HuH-7 (cell line): ENCODE results near the gene PPP1R14B.
A peak's percentile ranks its signal among the peaks of the same experiment; 100 is the strongest.

Source experiments
- DNase-seq: peaks from one replicate; pipeline ENCODE4 v3.0.0; 2011; ENCODE audit warnings: low spot score

The PPP1R14B gene

GRCh38 chr11:64246871-64247728, at the start of gene PPP1R14B:
Gene PPP1R14B (minus strand): TSS chr11:64246943. CDS start chr11:64246673, 270 bp downstream.
- peak; percentile 83 for DNase-seq

DNA sequence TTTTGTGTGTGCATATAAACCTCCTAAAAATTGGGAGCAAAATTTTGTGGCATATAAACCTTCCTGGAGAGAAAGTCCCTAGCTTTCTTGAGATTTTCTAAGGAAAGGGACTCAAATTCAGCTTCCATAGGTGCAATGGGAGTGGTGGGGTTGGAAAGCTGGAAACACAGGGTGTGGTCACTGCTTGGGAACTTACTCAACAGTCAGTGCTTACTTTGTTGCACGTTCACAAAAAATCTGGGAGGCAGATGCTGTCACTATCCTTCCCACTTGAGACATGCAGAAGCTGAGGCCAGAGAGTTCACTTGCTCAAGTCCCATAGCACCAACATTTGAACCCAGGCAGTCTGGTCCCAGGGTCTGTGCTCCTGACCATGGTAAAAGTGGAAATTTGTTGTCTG, 49.5 kb upstream of the PPP1R14B start:
- DNase-seq, result no peak

GRCh38 chr11:64295760-64296159, 49.0 kb upstream of the PPP1R14B start:
- no peak for DNase-seq

DNA sequence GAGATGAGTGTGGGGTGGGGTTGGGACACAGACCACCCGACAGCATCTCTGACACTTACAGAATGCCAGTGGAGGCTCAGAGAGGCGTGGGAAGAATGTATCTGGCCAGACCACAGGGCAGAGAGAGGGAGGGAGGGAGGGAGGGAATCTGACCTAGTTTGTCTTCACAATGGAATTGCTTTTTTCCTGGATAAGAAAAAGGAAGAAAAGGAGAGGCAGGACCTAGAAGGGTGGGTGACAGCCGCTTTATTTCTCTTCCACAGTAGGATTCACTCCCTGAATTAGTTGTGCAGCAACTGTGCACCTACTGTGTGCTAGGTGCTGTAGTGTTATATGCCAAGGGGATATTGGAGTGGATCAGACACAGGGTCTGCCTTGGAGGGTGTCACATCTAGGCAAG, 48.0 kb upstream of the PPP1R14B start:
- no peak for DNase-seq

DNA sequence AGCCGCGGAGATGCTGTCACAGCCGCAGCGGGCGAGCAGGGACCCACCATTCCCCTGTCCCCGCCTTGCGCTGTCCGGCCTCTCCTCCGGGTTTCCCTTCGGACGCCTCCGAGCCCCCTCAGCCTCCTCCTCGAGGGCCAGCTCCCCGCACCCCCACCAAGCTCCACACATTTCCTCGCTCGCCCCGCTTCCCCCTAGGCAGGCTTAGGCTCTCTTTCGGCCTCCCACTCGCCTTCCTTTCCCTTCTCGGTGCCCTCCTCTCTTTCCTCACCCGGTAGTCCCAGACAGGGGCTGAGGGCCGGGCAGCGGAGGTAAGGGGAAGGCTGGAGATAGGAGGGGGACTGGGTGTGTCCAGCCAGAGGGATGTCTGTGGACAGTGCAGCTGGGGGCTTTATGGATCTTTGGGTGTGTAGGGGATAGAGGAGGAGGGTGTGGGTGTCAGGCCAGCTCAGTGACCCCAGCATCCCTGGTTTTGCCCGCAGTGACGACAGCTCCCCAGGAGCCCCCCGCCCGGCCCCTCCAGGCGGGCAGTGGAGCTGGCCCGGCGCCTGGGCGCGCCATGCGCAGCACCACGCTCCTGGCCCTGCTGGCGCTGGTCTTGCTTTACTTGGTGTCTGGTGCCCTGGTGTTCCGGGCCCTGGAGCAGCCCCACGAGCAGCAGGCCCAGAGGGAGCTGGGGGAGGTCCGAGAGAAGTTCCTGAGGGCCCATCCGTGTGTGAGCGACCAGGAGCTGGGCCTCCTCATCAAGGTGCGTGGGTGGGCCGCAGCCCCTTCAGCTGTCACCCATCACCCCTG, 45.9 kb upstream of the PPP1R14B start:
- DNase-seq, result no peak

DNA sequence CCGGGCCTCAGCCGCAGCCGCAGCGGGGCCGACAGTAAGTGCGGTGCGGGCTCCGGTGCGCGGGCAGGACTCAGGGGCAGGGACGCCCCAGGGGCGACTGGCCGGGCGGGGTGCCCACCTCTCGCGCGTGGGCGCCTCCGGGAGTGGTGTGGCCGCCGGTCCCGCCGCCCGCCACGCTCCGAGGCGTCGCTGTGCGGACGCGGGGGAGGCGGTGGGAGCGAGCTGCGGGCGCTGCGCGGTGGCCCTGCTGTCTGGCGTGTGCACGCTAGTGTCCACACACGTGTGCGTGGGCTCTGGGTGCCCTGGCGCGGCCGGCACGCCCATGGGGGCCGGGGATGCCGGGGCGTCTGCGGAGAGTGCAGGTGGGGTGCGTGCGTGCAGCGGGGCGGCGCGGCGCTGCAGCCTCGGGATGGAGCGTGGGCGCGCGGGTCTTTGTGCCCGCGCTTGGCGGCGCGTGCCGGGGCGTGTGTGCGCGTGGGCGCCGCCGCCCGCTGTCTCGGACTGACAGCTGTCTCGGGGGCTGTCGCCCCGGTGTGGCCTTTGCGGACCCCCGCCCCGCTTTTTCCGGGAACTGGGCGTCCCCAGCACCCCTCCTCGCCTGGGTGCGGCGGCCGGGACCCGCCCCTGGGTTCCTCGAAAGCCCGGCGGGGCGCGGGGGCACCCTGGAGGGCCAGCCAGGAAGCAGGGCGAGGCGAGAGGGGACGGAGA, 45.2 kb upstream of the PPP1R14B start:
- DNase-seq, result no peak

GRCh38 chr11:64291262-64291751, 44.6 kb upstream of the PPP1R14B start, which contains the start of gene KCNK4:
Gene KCNK4 (plus strand): TSS chr11:64291302. CDS start chr11:64293019, 1,717 bp downstream.
- DNase-seq, result no peak

DNA sequence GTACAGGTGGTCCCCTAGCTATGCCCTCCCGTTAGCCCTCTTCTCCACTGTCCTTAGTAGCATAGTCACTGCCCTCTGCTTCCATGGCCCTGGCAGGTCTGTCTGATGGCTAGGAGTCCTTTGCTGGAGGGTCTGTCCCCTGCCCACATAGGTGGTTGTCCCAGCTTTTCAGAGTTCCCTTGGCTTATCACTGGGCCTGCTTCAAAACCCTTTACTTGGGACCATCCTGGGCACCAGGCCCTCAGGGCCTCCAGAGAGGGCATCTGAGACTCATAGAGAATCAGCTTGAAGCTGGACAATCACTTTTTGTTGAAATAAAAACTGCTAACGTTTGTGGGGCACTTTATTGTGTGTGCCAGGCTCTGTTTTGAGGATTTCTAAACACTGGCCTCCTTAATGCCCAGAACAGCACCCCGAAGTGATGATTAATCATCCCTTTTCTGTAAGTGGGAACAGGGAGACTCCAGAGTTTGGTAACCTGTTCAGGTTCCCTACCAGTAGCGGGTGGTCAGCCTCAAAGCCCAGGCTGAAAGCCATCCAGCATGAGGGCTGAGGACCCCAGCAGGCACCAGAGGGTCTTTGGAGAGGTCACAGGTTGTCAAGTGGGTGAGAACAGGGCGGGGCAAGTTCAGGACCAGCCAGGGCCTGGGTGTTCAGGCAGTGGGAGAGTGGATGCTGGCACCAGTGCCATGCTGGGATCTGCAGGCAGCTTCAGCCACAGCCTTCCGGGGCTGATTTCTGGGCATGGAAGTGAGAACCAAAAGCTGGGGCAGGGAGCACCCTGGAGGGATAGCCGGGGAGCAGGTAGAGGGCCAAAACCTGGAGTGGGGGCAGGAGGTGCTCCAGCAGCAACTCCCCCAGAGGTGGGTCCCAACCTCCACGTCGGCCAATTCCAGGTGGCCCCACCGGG, 43.9 kb upstream of the PPP1R14B start:
- DNase-seq, result no peak

DNA sequence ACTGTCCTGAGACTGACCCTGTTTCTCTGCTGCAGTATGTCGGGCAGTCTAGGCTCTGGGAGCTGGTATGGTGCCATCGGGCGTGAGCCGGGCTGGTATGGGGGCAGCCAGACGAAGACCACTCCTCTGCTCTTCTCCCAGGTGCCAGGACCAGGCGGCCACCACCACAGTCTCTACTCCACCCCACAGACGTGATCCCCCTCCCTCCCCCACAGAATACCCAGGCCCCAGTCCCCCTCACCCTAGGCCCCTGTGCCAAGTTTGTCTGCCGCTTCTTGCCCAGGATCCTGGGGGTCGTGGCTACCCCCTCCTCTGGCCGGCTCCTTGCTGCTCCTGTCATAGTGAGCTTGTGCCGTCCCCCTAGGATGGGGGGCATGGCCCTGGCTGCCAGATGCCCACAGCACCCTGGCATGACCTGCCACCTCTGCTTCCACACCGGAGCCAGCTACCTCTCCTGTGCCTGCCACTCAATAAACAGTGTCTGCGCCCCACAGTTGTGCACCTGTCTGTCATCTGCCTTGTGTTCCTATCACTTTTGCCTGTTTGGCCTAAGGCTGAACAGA, 42.3 kb upstream of the PPP1R14B start:
- no peak for DNase-seq

DNA sequence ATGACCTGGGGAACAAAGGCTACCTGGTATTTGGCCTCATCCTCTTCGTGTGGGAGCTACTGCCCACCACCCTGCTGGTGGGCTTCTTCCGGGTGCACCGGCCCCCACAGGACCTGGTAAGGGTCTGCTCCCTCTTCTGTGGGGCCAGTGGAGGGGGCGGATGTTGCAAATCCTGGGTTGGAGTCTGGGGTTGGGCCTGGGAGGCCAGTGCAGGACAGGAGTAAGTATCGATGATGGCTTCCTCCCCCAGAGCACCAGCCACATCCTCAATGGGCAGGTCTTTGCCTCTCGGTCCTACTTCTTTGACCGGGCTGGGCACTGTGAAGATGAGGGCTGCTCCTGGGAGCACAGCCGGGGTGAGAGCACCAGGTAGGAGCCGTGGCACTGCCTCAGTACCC, 41.6 kb upstream of the PPP1R14B start:
- DNase-seq, result no peak

- DNase-seq, result no peak
Observed at GRCh38 chr11:64287676-64288352, 41.1 kb upstream of the PPP1R14B start.

DNA sequence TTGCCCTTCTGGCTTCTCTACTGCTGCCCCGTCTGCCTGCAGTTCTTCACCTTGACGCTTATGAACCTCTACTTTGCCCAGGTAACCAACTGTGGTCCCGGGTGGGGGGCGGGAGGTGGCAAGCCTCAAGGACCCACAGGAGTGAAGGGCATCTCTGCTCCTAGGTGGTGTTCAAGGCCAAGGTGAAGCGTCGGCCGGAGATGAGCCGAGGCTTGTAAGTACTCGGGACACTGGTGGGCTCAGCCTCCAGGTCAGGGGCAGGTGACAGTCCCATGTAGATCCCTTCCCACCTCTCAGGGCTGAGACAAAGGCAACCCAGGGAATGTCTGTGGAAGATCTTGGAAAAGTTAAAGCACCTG, 40.0 kb upstream of the PPP1R14B start:
- DNase-seq, result no peak

DNA sequence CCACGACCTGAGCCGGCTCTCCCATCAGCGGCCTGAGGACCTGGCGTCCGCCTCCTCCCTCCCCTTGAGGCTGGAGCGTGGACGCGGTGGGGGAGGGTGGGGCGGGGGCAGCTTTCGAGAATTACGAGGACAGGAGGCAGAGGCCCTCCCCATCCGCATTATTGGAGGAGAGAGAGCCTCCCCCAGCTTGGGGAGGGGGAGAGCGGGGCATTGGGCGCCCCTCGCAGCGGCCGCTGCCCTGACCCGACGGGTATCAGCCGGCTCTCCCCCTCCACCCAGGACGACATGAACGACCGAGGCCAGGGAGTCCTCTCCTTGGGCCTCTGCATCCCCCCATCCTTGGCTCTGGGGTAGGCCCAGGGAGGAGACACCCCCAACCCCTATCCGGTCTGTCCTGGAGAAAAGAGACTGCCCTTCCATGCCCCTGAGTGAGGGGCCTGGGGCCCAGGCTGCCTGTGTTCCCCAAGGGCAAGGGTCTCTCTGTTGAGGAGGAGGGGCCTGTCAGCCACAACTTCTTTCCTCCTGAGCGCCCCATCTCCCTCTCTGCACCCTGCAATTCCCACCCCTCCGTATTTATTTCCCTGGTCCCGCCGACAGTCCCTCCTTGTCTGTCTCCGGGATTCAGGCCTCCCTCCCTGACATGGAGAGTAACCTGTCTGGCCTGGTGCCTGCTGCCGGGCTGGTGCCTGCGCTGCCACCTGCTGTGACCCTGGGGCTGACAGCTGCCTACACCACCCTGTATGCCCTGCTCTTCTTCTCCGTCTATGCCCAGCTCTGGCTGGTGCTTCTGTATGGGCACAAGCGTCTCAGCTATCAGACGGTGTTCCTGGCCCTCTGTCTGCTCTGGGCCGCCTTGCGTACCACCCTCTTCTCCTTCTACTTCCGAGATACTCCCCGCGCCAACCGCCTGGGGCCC, 39.4 kb upstream of the PPP1R14B start:
- no peak for DNase-seq

DNA sequence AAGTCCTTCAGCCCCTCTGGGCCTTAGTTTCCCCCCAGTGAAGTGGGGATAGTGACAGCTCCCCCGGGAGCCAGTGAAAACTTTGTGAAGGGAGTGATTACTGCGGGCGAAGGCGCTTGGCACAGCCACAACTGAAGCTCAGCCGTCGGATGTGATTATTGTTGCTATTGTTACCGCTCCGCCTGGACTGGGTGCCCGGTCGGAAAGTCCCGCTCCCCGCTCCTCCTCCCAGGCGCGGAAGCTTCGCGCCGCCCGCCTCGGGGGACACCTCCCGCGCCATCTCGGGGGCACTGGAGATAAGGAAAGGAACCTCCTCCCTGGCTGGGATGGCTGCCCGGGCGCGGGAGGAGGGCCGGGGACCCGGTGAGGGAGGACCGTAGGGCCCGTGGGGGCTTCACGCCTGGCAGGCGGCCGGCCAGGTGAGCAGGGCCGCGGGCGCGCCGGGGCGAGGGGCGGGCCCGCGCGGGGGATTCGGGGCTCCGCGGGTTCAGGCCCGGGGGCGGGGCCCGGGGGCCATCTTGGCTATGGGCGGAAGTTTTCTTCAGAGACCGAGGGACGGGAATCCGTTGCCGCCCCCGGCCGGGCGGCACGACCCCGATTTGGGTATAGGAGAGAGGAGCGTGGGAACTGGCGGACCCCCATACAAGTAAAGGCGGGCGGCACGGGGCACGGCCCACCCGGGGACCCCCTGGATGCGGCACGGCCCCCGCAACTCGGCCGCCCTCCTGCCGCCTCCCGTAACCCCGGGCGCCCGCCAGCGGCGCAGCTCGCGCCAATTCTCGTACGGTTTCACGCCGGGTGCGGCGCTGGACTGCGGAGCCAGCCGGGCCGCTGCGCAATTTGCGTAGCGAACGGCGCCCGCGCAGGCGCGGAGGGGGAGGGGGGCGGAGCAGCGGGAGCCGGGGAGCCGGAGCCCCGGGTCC, 38.5 kb upstream of the PPP1R14B start, which contains the start of gene GPR137:
TSS of gene GPR137 (plus strand) at position 887 of the 923 bp plus-strand sequence. CDS start 677 bp downstream, outside the sequence.
- peak; percentile 74 for DNase-seq

- DNase-seq, result peak; percentile 94
Observed at GRCh38 chr11:64284048-64284961, 37.6 kb upstream of the PPP1R14B start, which contains the start of gene BAD. Gene BAD (minus strand): TSS chr11:64284665. CDS start chr11:64284368, 297 bp downstream.

- DNase-seq, result no peak
Observed at GRCh38 chr11:64283092-64283491, 36.3 kb upstream of the PPP1R14B start.
